HepG2 (cell line): ENCODE measurements around the gene ADAM15. TPM values are rescaled to one million over a fixed set of nuclear protein-coding genes. Genes with fewer than 3 reads are reported as not detected.

Source experiments
- ATAC-seq: fragments of 200-7000 bp; cut with Tn5 transposase; 3 replicates; pipeline ENCODE4 v1.9.1; 2020; ENCODE audit warnings: mild to moderate bottlenecking, moderate library complexity
- BruUV-seq: library from RNA; stranded (reverse); fragments of 400-500 nt; replicated peaks from 2 replicates; lab custom pipeline; 2021; lab: Mats Ljungman, UMichigan
- CTCF ChIA-PET: fragments of 300-600 bp; formaldehyde crosslinking; extraction: SDS; loops from one replicate; lab custom pipeline; 2021; ENCODE audit warnings: low total read pairs, inconsistent platforms, low intra/inter-chr PET ratio; lab: Yijun Ruan, JAX
- POLR2A ChIA-PET: fragments of 350-600 bp; sonication (Branson Sonifier 250); formaldehyde crosslinking; loops from one replicate; lab custom pipeline; 2020; ENCODE audit warnings: antibody characterized with exemption, inconsistent platforms; lab: Yijun Ruan, JAX
- DNase-seq: peaks from one replicate; pipeline ENCODE4 v3.0.0-alpha.2; 2015; ENCODE audit warnings: low spot score
- FAIRE-seq: peaks from 3 replicates; lab custom pipeline; 2011; peaks lifted over from hg19 to GRCh38; lab: Jason Lieb, UNC
- H2AFZ ChIP-seq: one replicate; pipeline ENCODE4 v1.6.1; 2011; ENCODE audit warnings: low read length, inconsistent platforms
- H3K27ac ChIP-seq: fragments of 300-600 bp; 3 replicates; pipeline ENCODE4 v1.8.0; 2011; ENCODE audit warnings: mixed run types, mild to moderate bottlenecking, mixed read lengths, low read length, inconsistent platforms; ENCODE audit not compliant: insufficient read depth; ENCODE audit errors: extremely low read length
- H3K27me3 ChIP-seq, 2 experiments: fragments of 200-600 bp in 1 of 2; 2 replicates in 1 of 2; 3 replicates in 1 of 2; pipeline versions ENCODE4 v1.6.0 to v1.8.0; 2011; ENCODE audit warnings: low read length in 2 of 2, mild to moderate bottlenecking in 2 of 2, moderate library complexity in 2 of 2, inconsistent platforms in 1 of 2; ENCODE audit not compliant: insufficient read depth in 2 of 2, control insufficient read depth in 1 of 2
- H3K36me3 ChIP-seq, 2 experiments: fragments of 200-600 bp in 1 of 2; replicated peaks in 1 of 2; 2 replicates in 1 of 2; 3 replicates in 1 of 2; pipeline versions ENCODE4 v1.5.1 to v1.8.0; 2011; ENCODE audit warnings: low read length in 2 of 2, inconsistent platforms in 1 of 2; ENCODE audit not compliant: insufficient read depth in 2 of 2, control insufficient read depth in 1 of 2
- H3K4me1 ChIP-seq: 2 replicates; pipeline ENCODE4 v1.5.1; 2012; ENCODE audit warnings: low read length, inconsistent platforms; ENCODE audit not compliant: insufficient read depth
- H3K4me2 ChIP-seq: 2 replicates; pipeline ENCODE4 v1.6.0; 2011; ENCODE audit warnings: low read depth, low read length, inconsistent platforms
- H3K4me3 ChIP-seq, 3 experiments: fragments of 200-600 bp in 1 of 3; sonication (generic), shearing (Covaris generic) in 1 of 3; replicated peaks in 1 of 3; 2 replicates each; pipeline ENCODE4 v1.5.1; 2011 to 2016; ENCODE audit warnings: low read length in 3 of 3, inconsistent platforms in 2 of 3, low read depth in 2 of 3, mild to moderate bottlenecking in 2 of 3, control low read depth in 1 of 3, mixed read lengths in 1 of 3; ENCODE audit not compliant: insufficient read depth in 1 of 3
- H3K79me2 ChIP-seq: one replicate; pipeline ENCODE4 v1.6.1; 2011; ENCODE audit warnings: low read length, inconsistent platforms; ENCODE audit not compliant: insufficient read depth
- H3K9ac ChIP-seq: 2 replicates; pipeline ENCODE4 v1.6.0; 2011; ENCODE audit warnings: mild to moderate bottlenecking, low read depth, low read length, inconsistent platforms; ENCODE audit not compliant: insufficient read depth
- H3K9me3 ChIP-seq: 2 replicates; pipeline ENCODE4 v1.5.1; 2012; ENCODE audit warnings: mild to moderate bottlenecking, low read length
- H4K20me1 ChIP-seq: 2 replicates; pipeline ENCODE4 v1.6.0; 2011; ENCODE audit warnings: inconsistent platforms, mild to moderate bottlenecking, low read length, moderate library complexity; ENCODE audit not compliant: insufficient read depth
- ATF7-NPFF ChIP-seq: sonication (generic); formaldehyde crosslinking; IDR thresholded peaks from 2 replicates; pipeline ENCODE4 v1.8.1; 2023; ENCODE audit warnings: mild to moderate bottlenecking, low read depth, missing genetic modification reagents, moderate library complexity
- CENPT ChIP-seq: sonication (generic); formaldehyde crosslinking; IDR thresholded peaks from 2 replicates; pipeline ENCODE4 v1.8.0; 2022; ENCODE audit warnings: low read depth, mild to moderate bottlenecking, moderate library complexity, missing genetic modification reagents
- CHD2 ChIP-seq: IDR thresholded peaks from 2 replicates; pipeline ENCODE4 v1.6.1; 2011; ENCODE audit warnings: low read depth, low read length, improper control_type of control experiment
- GABPB1 ChIP-seq: IDR thresholded peaks from 2 replicates; pipeline ENCODE4 v1.6.1; 2016; ENCODE audit warnings: mild to moderate bottlenecking, missing genetic modification reagents, moderate library complexity, missing compliant biosample characterization
- KAT2B ChIP-seq: fragments of 150-350 bp; IDR thresholded peaks from 2 replicates; pipeline ENCODE4 v1.6.1; 2014; ENCODE audit warnings: low read depth, low read length, borderline replicate concordance
- KAT8 ChIP-seq: IDR thresholded peaks from 2 replicates; pipeline ENCODE4 v1.6.1; 2016; ENCODE audit warnings: missing genetic modification reagents, missing compliant biosample characterization
- KDM2A ChIP-seq: sonication (generic); formaldehyde crosslinking; IDR thresholded peaks from 2 replicates; pipeline ENCODE4 v1.4.0; 2020; ENCODE audit warnings: low read depth, missing genetic modification reagents, borderline replicate concordance
- NFYB ChIP-seq: sonication (generic); formaldehyde crosslinking; IDR thresholded peaks from 2 replicates; pipeline ENCODE4 v1.4.0; 2020; ENCODE audit warnings: missing genetic modification reagents
- PAWR ChIP-seq: sonication (generic); formaldehyde crosslinking; IDR thresholded peaks from 2 replicates; pipeline ENCODE4 v1.4.0; 2020; ENCODE audit warnings: missing genetic modification reagents, mild to moderate bottlenecking, borderline replicate concordance
- SAFB2 ChIP-seq: sonication (generic); formaldehyde crosslinking; IDR thresholded peaks from 2 replicates; pipeline ENCODE4 v1.5.1; 2020; ENCODE audit warnings: missing genetic modification reagents, low read depth, mild to moderate bottlenecking, borderline replicate concordance
- ZFY ChIP-seq: sonication (generic); formaldehyde crosslinking; IDR thresholded peaks from 2 replicates; pipeline ENCODE4 v1.4.0; 2020; ENCODE audit warnings: missing genetic modification reagents
- ZIK1 ChIP-seq: sonication (generic); formaldehyde crosslinking; IDR thresholded peaks from 2 replicates; pipeline ENCODE4 v1.5.0; 2020; ENCODE audit warnings: mild to moderate bottlenecking, low read depth, missing genetic modification reagents, borderline replicate concordance
- ZNF276 ChIP-seq: sonication (generic); formaldehyde crosslinking; IDR thresholded peaks from 2 replicates; pipeline ENCODE4 v1.4.0; 2020; ENCODE audit warnings: mild to moderate bottlenecking, low read depth, missing genetic modification reagents
- ZNF674 ChIP-seq: sonication (generic); formaldehyde crosslinking; IDR thresholded peaks from 2 replicates; pipeline ENCODE4 v1.5.0; 2020; ENCODE audit warnings: low read depth, mild to moderate bottlenecking, missing genetic modification reagents
- ZNF83 ChIP-seq: sonication (generic); formaldehyde crosslinking; IDR thresholded peaks from 2 replicates; pipeline ENCODE4 v1.4.0; 2020; ENCODE audit warnings: missing genetic modification reagents, mild to moderate bottlenecking, borderline replicate concordance
- WGBS: methylation state at CpG from one replicate; pipeline ENCODE4 v1.1.6; 2017; ENCODE audit warnings: low lambda C conversion rate; 5-methylcytosine and 5-hydroxymethylcytosine counted together
- in situ Hi-C: cut with HindIII; loops from 2 replicates; pipeline ENCODE4 v1.10.0; 2017; ENCODE audit warnings: low pct_unique_long_range_greater_than_20kb; ENCODE audit not compliant: extremely low pct_ligation_motif_present
- intact Hi-C: fragments of 100-400 bp; cut with micrococcal nuclease; formaldehyde crosslinking; loops from one replicate; pipeline ENCODE4 v1.10.0; 2022; ENCODE audit not compliant: unreplicated experiment
- polyA plus RNA-seq, 8 experiments: library from polyadenylated mRNA; depleted of rRNA in 3 of 8; stranded (reverse) in 7 of 8; unstranded in 1 of 8; fragments of >200 nt; fragmentation: Illumina TruSeq in 4 of 8; extraction: Trizol in 4 of 8; gene quantifications; 2 replicates each; pipeline versions ENCODE4 v1.2.1 to v1.2.3, GENCODE V29; 2011 to 2016; ENCODE audit warnings: low read depth in 4 of 8, missing spikeins in 1 of 8, mixed read lengths in 1 of 8; ENCODE audit not compliant: insufficient read depth in 1 of 8
- total RNA-seq, 5 experiments: library from RNA; depleted of rRNA; stranded (reverse); fragments of >200 nt; fragmentation: Illumina TruSeq; extraction: Trizol; gene quantifications; 2 replicates each; pipeline ENCODE4 v1.2.3, GENCODE V29; 2016; ENCODE audit warnings: low read depth in 1 of 5
- TF ChIP-seq, protein P1 (sequence below): sonication (generic); IDR thresholded peaks from 2 replicates; pipeline ENCODE4 v1.6.1; 2016; ENCODE audit warnings: low read depth, borderline replicate concordance

Gene ADAM15
- total and polyA plus RNA-seq, 2 of the 13 experiments (the other 11 are each of a cell fraction or from before 2014, with no cell fraction given), result 17.9 to 25.6 TPM

DNA sequence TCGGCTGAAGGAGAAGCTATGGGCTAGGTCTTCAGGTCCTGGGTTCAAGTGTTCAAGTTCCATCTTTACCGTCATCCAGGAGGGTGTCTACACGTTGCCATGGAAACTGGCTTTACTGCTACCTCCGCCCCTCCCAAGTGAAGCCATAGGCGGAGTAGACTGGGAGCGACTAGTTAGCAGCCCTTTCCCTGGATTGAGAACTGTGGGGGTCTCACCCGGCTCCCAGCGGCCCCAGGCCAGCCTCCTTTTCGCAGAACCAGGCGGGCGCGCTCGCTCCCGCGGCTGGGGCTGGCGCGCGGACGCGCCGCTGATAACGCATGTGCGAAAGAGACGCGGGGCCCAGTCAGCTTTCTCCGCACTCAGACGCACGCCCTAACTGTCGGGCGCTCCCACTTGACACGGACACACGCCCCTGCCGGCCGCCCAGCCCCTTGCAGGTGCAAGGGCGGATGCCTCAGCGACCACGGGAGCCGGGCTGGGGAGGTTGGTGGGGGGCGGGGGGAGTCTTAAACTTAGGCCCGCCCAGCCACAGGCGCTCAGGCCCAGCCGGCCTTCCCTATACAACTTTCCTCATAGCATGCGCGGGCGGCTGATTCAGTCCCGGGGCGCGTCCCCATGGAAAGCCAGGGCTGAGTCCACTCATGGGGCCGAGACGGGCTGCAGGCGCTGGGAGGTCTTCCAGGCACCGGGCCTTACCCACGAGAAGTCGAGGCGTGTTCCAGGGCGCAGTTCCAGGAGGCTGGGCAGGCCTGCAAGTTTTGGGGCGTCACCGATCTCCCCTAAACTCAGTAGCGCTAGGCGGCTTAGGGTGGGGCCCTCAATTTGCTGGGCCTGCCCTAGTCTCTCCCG is 19.8 kb downstream of the ADAM15 start:
- intact Hi-C loops (no loop called here), in situ Hi-C loops (no loop called here)
- ChIA-PET CTCF (interaction anchor here (1.2 kb wide), 1 partner anchor 14 kb away, joined by 3 read pairs; no protein-coding TSS in a partner anchor), POLR2A (interaction anchor here (0.9 to 1.3 kb wide), 4 partner anchors 10 to 70 kb away, joined by 3 to 4 read pairs (median 4); no protein-coding TSS in a partner anchor)
- Histone ChIP-seq H2AFZ (no peak overlapping the region), H3K27ac (no peak overlapping the region), H3K4me1 (peaks cover 19% of the 10 kb centered on the region), H3K9me3 (no peaks in the 10 kb centered on the region), H3K79me2 (no peaks in the 10 kb centered on the region), H3K36me3 (peaks cover 3 to 7% of the 10 kb centered on the region in 2 experiments; a peak in 3 of 5 replicates), H4K20me1 (no peaks in the 10 kb centered on the region), H3K4me3 (peak overlapping the region; percentile 10 to 63 (median 30); a peak in 5 of 6 replicates), H3K27me3 (peaks cover 5 to 41% of the 10 kb centered on the region in 2 experiments), H3K9ac (peak overlapping the region; percentile 38), H3K4me2 (peak overlapping the region; percentile 83)
- ATAC-seq, result peak; percentile 92
- FAIRE-seq, result no peak
- DNase-seq, result peak; percentile 72
- BruUV-seq, result no TSS peak
- WGBS, result 37% methylated on average over 7 of the region's 61 CpGs
- TF ChIP-seq ZNF83 (CRISPR knock-in tag) (no peak), NFYB (peak; percentile 43; the same call in 1 of the 2 replicates), KAT8 (CRISPR knock-in tag) (peak; percentile 41; the same call in 1 of the 2 replicates), KDM2A (CRISPR knock-in tag) (peak; percentile 89; the same call in 1 of the 2 replicates), ZNF276 (peak; percentile 65; the same call in 1 of the 2 replicates), ZNF674 (CRISPR knock-in tag) (no peak), ZFY (peak; percentile 77), CHD2 (no peak), KAT2B (no peak), SAFB2 (CRISPR knock-in tag) (no peak), GABPB1 (CRISPR knock-in tag) (peak; percentile 41; the same call in 1 of the 2 replicates), PAWR (CRISPR knock-in tag) (no peak), ZIK1 (CRISPR knock-in tag) (0 out of 2 replicates have a peak, but pooled peaks have one; percentile 24), ATF7-NPFF (CRISPR knock-in tag) (no peak), CENPT (CRISPR knock-in tag) (no peak)
- TF ChIP-seq, protein P1, sequence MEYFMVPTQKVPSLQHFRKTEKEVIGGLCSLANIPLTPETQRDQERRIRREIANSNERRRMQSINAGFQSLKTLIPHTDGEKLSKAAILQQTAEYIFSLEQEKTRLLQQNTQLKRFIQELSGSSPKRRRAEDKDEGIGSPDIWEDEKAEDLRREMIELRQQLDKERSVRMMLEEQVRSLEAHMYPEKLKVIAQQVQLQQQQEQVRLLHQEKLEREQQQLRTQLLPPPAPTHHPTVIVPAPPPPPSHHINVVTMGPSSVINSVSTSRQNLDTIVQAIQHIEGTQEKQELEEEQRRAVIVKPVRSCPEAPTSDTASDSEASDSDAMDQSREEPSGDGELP, result no peak
